IMR-90 (cell line): ENCODE data around the gene OR1S2. TPM values are rescaled to one million over a fixed set of nuclear protein-coding genes. Genes with fewer than 3 reads are reported as not detected.

Experiments used
- ATAC-seq: fragments of 200-7000 bp; cut with Tn5 transposase; 2 replicates; pipeline ENCODE4 v1.9.1; 2020; ENCODE audit warnings: low read depth, mild to moderate bottlenecking, moderate library complexity
- BruUV-seq: library from RNA; stranded (reverse); fragments of 400-500 nt; replicated peaks from 2 replicates; lab custom pipeline; 2021; lab: Mats Ljungman, UMichigan
- CTCF ChIA-PET: fragments of 300-600 bp; formaldehyde crosslinking; extraction: SDS; loops from one replicate; lab custom pipeline; 2021; ENCODE audit warnings: antibody characterized with exemption; lab: Yijun Ruan, JAX
- POLR2A ChIA-PET: fragments of 300-600 bp; sonication (Branson Sonifier 250); formaldehyde crosslinking; loops from one replicate; lab custom pipeline; 2022; ENCODE audit warnings: antibody characterized with exemption; ENCODE audit not compliant: unreplicated experiment; lab: Charles Lee
- DNase-seq: peaks from one replicate; pipeline ENCODE4 v3.0.0; 2013
- H2AFZ ChIP-seq: replicated peaks from 2 replicates; pipeline ENCODE3; 2013; ENCODE audit warnings: low read length, mild to moderate bottlenecking; ENCODE audit not compliant: poor library complexity
- H2AK5ac ChIP-seq: 2 replicates; pipeline ENCODE4 v1.6.1; 2013; ENCODE audit warnings: low read depth, low read length, inconsistent platforms
- H2AK9ac ChIP-seq: replicated peaks from 2 replicates; pipeline ENCODE3; 2013; ENCODE audit warnings: mild to moderate bottlenecking, low read depth, low read length, moderate library complexity; ENCODE audit not compliant: poor library complexity
- H2BK120ac ChIP-seq: 2 replicates; pipeline ENCODE4 v1.6.1; 2013; ENCODE audit warnings: low read depth, low read length, inconsistent platforms
- H2BK15ac ChIP-seq: 3 replicates; pipeline ENCODE4 v1.6.1; 2013; ENCODE audit warnings: low read depth, low read length, inconsistent platforms
- H2BK20ac ChIP-seq: 2 replicates; pipeline ENCODE4 v1.6.1; 2013; ENCODE audit warnings: low read depth, mild to moderate bottlenecking, inconsistent platforms, low read length, moderate library complexity
- H2BK5ac ChIP-seq: 2 replicates; pipeline ENCODE4 v1.6.1; 2013; ENCODE audit warnings: mild to moderate bottlenecking, low read depth, low read length, inconsistent platforms; ENCODE audit not compliant: poor library complexity, severe bottlenecking
- H3K14ac ChIP-seq: replicated peaks from 2 replicates; pipeline ENCODE4 v1.6.1; 2013; ENCODE audit warnings: low read depth, low read length, inconsistent platforms
- H3K18ac ChIP-seq: 2 replicates; pipeline ENCODE4 v1.6.1; 2013; ENCODE audit warnings: low read depth, low read length, control low read depth
- H3K23ac ChIP-seq: 2 replicates; pipeline ENCODE4 v1.6.1; 2013; ENCODE audit warnings: low read depth, low read length, inconsistent platforms
- H3K27ac ChIP-seq: 2 replicates; pipeline ENCODE4 v1.5.1; 2013; ENCODE audit warnings: mild to moderate bottlenecking, control low read depth, low read length; ENCODE audit not compliant: insufficient read depth
- H3K27me3 ChIP-seq: 2 replicates; pipeline ENCODE4 v1.6.1; 2013; ENCODE audit warnings: low read length; ENCODE audit not compliant: control insufficient read depth, insufficient read depth
- H3K36me3 ChIP-seq: 2 replicates; pipeline ENCODE4 v1.6.1; 2013; ENCODE audit warnings: low read length, mixed read lengths; ENCODE audit not compliant: control insufficient read depth, insufficient read depth
- H3K4ac ChIP-seq: 2 replicates; pipeline ENCODE4 v1.6.1; 2013; ENCODE audit warnings: low read depth, low read length, inconsistent platforms
- H3K4me1 ChIP-seq: 2 replicates; pipeline ENCODE4 v1.6.1; 2013; ENCODE audit warnings: low read length, mixed read lengths; ENCODE audit not compliant: control insufficient read depth, insufficient read depth
- H3K4me2 ChIP-seq: 2 replicates; pipeline ENCODE4 v1.6.1; 2013; ENCODE audit warnings: low read depth, mild to moderate bottlenecking, control low read depth, low read length, moderate library complexity
- H3K4me3 ChIP-seq: 2 replicates; pipeline ENCODE4 v1.5.1; 2013; ENCODE audit warnings: low read depth, mild to moderate bottlenecking, control low read depth, low read length, moderate library complexity; ENCODE audit not compliant: insufficient read depth
- H3K56ac ChIP-seq: 2 replicates; pipeline ENCODE4 v1.6.1; 2013; ENCODE audit warnings: low read length, inconsistent platforms; ENCODE audit not compliant: insufficient read depth; ENCODE audit errors: extremely low read depth
- H3K79me1 ChIP-seq, 2 experiments: 2 replicates each; pipeline ENCODE4 v1.6.1; 2013; ENCODE audit warnings: low read length in 2 of 2, inconsistent platforms in 1 of 2, low read depth in 1 of 2
- H3K9ac ChIP-seq: 2 replicates; pipeline ENCODE4 v1.6.1; 2013; ENCODE audit warnings: low read depth, low read length, control low read depth
- H3K9me1 ChIP-seq: 2 replicates; pipeline ENCODE4 v1.6.1; 2013; ENCODE audit warnings: low read length, inconsistent platforms; ENCODE audit not compliant: insufficient read depth
- H3K9me3 ChIP-seq: 2 replicates; pipeline ENCODE4 v1.6.1; 2013; ENCODE audit warnings: low read length; ENCODE audit not compliant: control insufficient read depth, insufficient read depth
- H4K20me1 ChIP-seq: 2 replicates; pipeline ENCODE4 v1.6.1; 2013; ENCODE audit warnings: low read length, inconsistent platforms; ENCODE audit not compliant: insufficient read depth
- H4K5ac ChIP-seq: 2 replicates; pipeline ENCODE4 v1.6.1; 2013; ENCODE audit warnings: mild to moderate bottlenecking, low read depth, low read length, control low read depth
- H4K8ac ChIP-seq, 2 experiments: 2 replicates each; pipeline ENCODE4 v1.6.1; 2013; ENCODE audit warnings: low read depth in 2 of 2, low read length in 2 of 2, control low read depth in 1 of 2, inconsistent platforms in 1 of 2
- H4K91ac ChIP-seq: 2 replicates; pipeline ENCODE4 v1.6.1; 2013; ENCODE audit warnings: low read depth, low read length, inconsistent platforms; ENCODE audit not compliant: insufficient read depth
- BHLHE40 ChIP-seq: fragments of 150-350 bp; IDR thresholded peaks from 2 replicates; pipeline ENCODE4 v1.6.1; 2016; ENCODE audit warnings: mild to moderate bottlenecking, low read depth, low read length
- CHD1 ChIP-seq: IDR thresholded peaks from 2 replicates; pipeline ENCODE4 v1.6.1; 2012; ENCODE audit warnings: low read depth, low read length, improper control_type of control experiment
- MAFK ChIP-seq: IDR thresholded peaks from 2 replicates; pipeline ENCODE4 v1.6.1; 2012; ENCODE audit warnings: low read depth, low read length, improper control_type of control experiment
- MAZ ChIP-seq: IDR thresholded peaks from 2 replicates; pipeline ENCODE4 v1.6.1; 2012; ENCODE audit warnings: low read depth, mild to moderate bottlenecking, low read length, improper control_type of control experiment, moderate library complexity, borderline replicate concordance
- NFE2L2 ChIP-seq: fragments of 150-350 bp; IDR thresholded peaks from 2 replicates; pipeline ENCODE4 v1.6.1; 2016; ENCODE audit warnings: low read depth, mild to moderate bottlenecking, low read length
- POLR2A ChIP-seq: IDR thresholded peaks from 2 replicates; pipeline ENCODE4 v1.6.1; 2012; ENCODE audit warnings: mild to moderate bottlenecking, low read depth, low read length
- RCOR1 ChIP-seq: IDR thresholded peaks from 2 replicates; pipeline ENCODE4 v1.6.1; 2012; ENCODE audit warnings: mild to moderate bottlenecking, low read length, improper control_type of control experiment; ENCODE audit not compliant: insufficient replicate concordance
- SMC3 ChIP-seq: fragments of 150-350 bp; IDR thresholded peaks from 2 replicates; pipeline ENCODE4 v1.6.1; 2016; ENCODE audit warnings: low read depth, mild to moderate bottlenecking, antibody characterized with exemption, low read length, moderate library complexity
- USF2 ChIP-seq: fragments of 150-350 bp; IDR thresholded peaks from 2 replicates; pipeline ENCODE4 v1.6.1; 2017; ENCODE audit warnings: mild to moderate bottlenecking, antibody characterized with exemption, low read length, low read depth
- WGBS, 2 experiments: methylation state at CpG; one replicate each; pipeline versions ENCODE4 v1.1.5 to v1.1.7; 2013; ENCODE audit warnings: missing lambda C conversion rate in 2 of 2; ENCODE audit not compliant: insufficient read length in 1 of 2; ENCODE audit errors: extremely low coverage in 2 of 2; 5-methylcytosine and 5-hydroxymethylcytosine counted together
- dilution Hi-C: fragments of 300-500 bp; cut with HindIII; formaldehyde crosslinking; loops from one replicate; pipeline ENCODE4 v1.14.3; 2018; ENCODE audit warnings: low sequenced_read_pairs; ENCODE audit not compliant: unreplicated experiment
- in situ Hi-C: fragments of 300-500 bp; cut with MboI; formaldehyde crosslinking; loops from 3 replicates; pipeline ENCODE4 v1.14.3; 2019; ENCODE audit warnings: low sequenced_read_pairs, inconsistent platforms, mixed read lengths
- intact Hi-C: fragments of 100-400 bp; cut with micrococcal nuclease; formaldehyde crosslinking; loops from 2 replicates; pipeline ENCODE4 v1.10.0; 2022
- polyA plus RNA-seq, 3 experiments: library from polyadenylated mRNA; depleted of rRNA; stranded (reverse); fragments of >200 nt; gene quantifications; 2 replicates each; pipeline ENCODE4 v1.2.3, GENCODE V29; 2012; ENCODE audit warnings: low replicate concordance in 1 of 3
- total RNA-seq: library from RNA; depleted of rRNA; stranded (reverse); fragments of >200 nt; gene quantifications from 2 replicates; pipeline ENCODE4 v1.2.3, GENCODE V29; 2012
- TF ChIP-seq, protein P1 (sequence below): fragments of 150-350 bp; IDR thresholded peaks from 2 replicates; pipeline ENCODE4 v1.6.1; 2016; ENCODE audit warnings: low read depth, mild to moderate bottlenecking, low read length, moderate library complexity, borderline replicate concordance

The OR1S2 gene
- total and polyA plus RNA-seq, 2 of the 4 experiments (the other 2 are of a cell fraction) = not detected

GRCh38 chr11:58164990-58165389 is 39.0 kb downstream of the OR1S2 start:
- H3K9me3 ChIP-seq = no peaks in the 10 kb centered on the region; the same call in 1 of the 2 replicates
- no peak overlapping the region for H2BK20ac ChIP-seq
- H3K9ac ChIP-seq = no peak overlapping the region
- ChIA-PET POLR2A (no interaction called here), CTCF (no interaction called here)
- no peak overlapping the region for H3K56ac ChIP-seq
- no peak overlapping the region for H3K18ac ChIP-seq
- H3K4me2 ChIP-seq = no peak overlapping the region
- no peak overlapping the region for H3K4ac ChIP-seq
- H3K79me1 ChIP-seq = no peaks in the 10 kb centered on the region
- in situ Hi-C loops = no loop called here
- no peak overlapping the region for H4K5ac ChIP-seq
- no peak overlapping the region for H4K8ac ChIP-seq
- no TSS peak for BruUV-seq
- no peak overlapping the region for H2AK9ac ChIP-seq
- H3K27ac ChIP-seq = no peak overlapping the region
- no peak overlapping the region for H2BK5ac ChIP-seq
- no peak for ATAC-seq
- no CpG with 5 or more reads among the region's 1 CpG for WGBS, 2 experiments
- no peak overlapping the region for H3K4me3 ChIP-seq
- no peak for DNase-seq
- no peaks in the 10 kb centered on the region for H3K36me3 ChIP-seq
- intact Hi-C loops = no loop called here
- H3K27me3 ChIP-seq = peaks cover 3% of the 10 kb centered on the region; the same call in 1 of the 2 replicates
- no peak overlapping the region for H4K91ac ChIP-seq
- TF ChIP-seq MAZ (no peak), CHD1 (no peak), RCOR1 (no peak), USF2 (no peak), MAFK (no peak), NFE2L2 (no peak), BHLHE40 (no peak), POLR2A (no peak), SMC3 (no peak)
- TF ChIP-seq, protein P1, sequence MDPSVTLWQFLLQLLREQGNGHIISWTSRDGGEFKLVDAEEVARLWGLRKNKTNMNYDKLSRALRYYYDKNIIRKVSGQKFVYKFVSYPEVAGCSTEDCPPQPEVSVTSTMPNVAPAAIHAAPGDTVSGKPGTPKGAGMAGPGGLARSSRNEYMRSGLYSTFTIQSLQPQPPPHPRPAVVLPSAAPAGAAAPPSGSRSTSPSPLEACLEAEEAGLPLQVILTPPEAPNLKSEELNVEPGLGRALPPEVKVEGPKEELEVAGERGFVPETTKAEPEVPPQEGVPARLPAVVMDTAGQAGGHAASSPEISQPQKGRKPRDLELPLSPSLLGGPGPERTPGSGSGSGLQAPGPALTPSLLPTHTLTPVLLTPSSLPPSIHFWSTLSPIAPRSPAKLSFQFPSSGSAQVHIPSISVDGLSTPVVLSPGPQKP = no peak
- no peak overlapping the region for H2BK120ac ChIP-seq
- no peaks in the 10 kb centered on the region for H3K4me1 ChIP-seq
- no peak overlapping the region for H2AK5ac ChIP-seq
- H2AFZ ChIP-seq = no peak overlapping the region
- no peaks in the 10 kb centered on the region for H4K20me1 ChIP-seq
- no peaks in the 10 kb centered on the region for H3K9me1 ChIP-seq
- H2BK15ac ChIP-seq = no peak overlapping the region
- no peak overlapping the region for H3K23ac ChIP-seq
- dilution Hi-C loops = no loop called here
- H3K14ac ChIP-seq = no peak overlapping the region
